ENCODE measurements around the gene NANOS2. TPM values are rescaled to one million over a fixed set of nuclear protein-coding genes. Genes with fewer than 3 reads are reported as not detected.

NANOS2 gene
- total RNA-seq (2014; rRNA removed; shearing (Covaris generic)): not detected in 2 replicates

- DNase-seq (ENCODE audit: low read depth): no peak
These were observed at the start of gene NANOS2 for GRCh38 chr19:45913874-45914830. TSS of gene NANOS2 (minus strand) at chr19:45914778. CDS start at chr19:45914693, 85 bp downstream.

- DNase-seq (ENCODE audit: low read depth): no peak
These were observed 47.4 kb upstream of the NANOS2 start for GRCh38 chr19:45962021-45962420.

- no peak for DNase-seq (ENCODE audit: low read depth)
These were observed 46.1 kb upstream of the NANOS2 start for GRCh38 chr19:45960595-45961235.

- no peak for DNase-seq (ENCODE audit: low read depth)
These were observed 45.0 kb upstream of the NANOS2 start for GRCh38 chr19:45959517-45960025.

DNA sequence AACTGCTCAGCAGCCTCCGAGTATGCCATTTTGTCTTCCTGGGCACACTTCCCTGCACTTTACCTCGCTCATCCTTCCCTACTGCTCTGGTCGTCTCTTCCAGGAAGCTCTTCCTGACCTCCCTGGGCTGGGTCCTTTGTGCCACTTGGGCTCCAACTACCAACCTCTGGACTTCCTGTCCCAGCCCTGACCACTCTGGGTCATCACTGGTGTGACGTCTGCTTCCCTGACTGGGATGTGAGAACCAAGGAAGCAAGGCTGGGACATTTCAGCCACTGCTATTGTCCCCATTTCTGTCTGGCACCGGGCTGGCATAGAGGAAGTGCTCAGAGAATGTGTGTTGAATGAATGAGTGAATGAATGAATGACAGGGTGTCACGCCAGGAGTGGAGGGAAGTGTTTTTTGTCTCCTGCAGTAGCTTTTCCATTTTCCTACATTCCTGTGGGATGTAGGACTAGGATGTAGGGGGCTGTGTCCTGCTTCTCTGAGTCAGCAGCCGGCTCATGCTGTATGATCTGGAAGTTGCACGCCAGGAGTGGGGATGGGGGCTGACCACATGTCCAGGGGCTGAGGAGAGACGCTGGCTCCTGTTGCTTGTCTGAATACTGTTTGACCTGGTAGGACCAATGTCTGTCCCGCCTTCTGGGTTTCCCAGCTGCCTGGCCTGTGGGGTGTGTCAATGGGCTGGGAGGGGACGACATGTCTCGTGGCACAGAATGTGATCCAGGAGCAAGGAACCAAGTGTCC, 44.4 kb upstream of the NANOS2 start:
- DNase-seq (ENCODE audit: low read depth): peak; percentile 51

- DNase-seq (ENCODE audit: low read depth): no peak
These were observed 43.7 kb upstream of the NANOS2 start for GRCh38 chr19:45958320-45958719.

DNA sequence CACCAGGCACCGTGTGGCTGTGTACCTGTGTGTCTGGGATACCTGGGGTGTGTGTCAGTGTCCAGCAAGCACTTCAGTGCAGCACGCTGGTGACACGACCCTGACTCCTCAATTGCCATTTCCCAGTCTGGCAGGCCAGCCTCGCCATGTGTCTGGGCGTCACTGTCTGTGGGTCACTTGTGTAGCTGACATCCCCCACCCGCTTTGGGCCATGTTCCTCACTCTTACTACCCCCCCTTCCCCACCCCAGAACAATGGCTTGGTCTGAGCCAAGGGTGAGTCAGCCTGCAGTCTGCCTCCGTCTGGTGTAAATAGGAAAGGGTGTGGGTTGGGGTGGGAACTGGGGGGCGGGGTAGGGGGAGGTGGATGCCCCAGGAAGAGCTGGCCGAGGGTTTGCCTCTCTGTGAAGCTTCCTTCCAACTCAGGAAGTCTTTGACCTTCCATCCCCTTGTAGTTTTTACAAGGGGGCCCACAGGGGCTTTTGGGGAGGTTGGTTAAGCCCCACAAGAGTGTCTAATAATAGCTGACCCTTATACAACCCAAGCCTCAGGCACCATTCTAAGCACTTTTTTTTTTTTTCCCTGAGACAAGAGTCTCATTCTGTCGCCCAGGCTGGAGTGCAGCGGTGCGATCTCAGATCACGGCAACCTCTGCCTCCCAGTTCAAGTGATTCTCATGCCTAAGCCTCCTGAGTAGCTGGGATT, 41.5 kb upstream of the NANOS2 start:
- peak; percentile 87 for DNase-seq (ENCODE audit: low read depth)

DNA sequence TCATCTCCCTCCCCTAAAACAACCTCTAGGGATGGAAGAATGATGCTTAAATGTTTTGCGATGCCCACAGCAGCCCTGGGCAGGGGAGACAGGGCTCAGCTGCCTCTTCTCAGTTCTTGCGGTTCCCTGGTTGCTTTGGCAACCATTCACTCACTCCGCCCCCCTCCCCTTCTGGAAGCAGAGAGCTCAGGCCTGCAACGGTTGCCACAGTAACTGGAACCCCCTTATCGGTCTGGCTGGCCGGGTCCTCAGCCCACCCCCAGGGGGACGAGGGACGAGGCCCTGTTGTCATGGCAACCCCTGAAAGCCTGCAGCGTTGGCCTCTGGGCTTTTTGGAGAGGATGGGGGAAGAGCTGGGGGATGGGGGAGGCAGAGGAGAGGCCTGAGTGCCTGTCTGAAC, 39.6 kb upstream of the NANOS2 start:
- peak; percentile 27 for DNase-seq (ENCODE audit: low read depth)

- peak; percentile 65 for DNase-seq (ENCODE audit: low read depth)
These were observed 39.1 kb upstream of the NANOS2 start for GRCh38 chr19:45953676-45954075.

DNA sequence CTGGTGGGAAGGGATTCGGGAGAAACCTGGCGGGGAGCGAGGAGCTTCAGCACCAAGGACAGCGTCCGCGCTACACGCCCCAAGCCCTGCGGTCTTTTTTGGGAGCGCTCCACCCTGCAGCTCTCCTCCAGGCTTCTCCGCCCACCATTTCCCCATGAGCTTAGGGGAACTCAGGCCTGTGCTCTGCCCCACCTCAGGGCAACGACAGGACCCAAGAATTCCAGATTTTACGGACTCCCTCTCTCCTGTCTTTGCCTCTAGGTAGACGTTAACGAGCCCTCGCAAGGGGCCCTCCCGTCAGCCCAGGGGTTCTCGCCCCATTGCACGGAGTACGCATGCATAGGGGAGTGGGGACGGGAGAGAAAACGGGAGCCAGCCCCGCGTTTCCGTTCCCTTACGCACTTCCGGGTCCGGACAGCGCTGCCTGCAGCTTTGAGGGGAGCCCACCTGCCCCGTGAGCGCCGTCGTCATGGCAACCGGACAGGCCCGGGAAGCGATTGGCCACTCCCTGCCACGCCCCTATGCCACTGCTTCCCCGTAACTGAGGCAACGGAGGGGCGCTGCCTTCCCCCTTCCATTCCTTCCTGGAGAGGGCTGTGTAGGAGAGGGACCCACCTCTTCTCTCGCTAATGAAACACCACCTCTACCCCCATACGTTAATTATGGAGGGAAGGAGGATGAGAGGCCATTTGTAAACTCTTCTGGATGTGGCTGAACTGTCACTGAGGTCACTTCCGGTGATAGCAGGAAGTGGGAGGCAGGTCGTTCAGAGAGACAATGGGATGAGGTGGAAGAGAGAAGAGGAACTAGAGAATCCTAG, 38.3 kb upstream of the NANOS2 start:
- no peak for DNase-seq (ENCODE audit: low read depth)

- no peak for DNase-seq (ENCODE audit: low read depth)
These were observed 37.7 kb upstream of the NANOS2 start for GRCh38 chr19:45952341-45952685.

DNA sequence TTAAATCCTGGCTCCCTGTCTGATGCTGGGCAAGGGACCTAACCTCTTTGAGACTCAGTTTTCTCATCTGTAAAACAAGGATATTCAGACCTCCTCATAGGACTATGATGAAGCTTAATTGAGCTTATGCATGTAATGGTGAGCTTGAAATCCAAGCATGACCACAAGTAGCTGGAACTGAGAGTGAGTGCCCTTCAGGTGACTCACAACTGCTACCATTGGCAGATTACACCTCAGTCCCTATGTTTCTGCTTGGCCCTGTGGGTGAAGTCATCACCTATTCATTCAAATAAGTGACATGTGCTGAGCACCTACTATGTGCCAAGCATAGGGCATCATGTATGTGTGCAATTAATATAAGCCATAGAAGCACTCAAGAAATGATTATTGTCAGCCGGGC, 33.3 kb upstream of the NANOS2 start:
- DNase-seq (ENCODE audit: low read depth): peak; percentile 86

DNA sequence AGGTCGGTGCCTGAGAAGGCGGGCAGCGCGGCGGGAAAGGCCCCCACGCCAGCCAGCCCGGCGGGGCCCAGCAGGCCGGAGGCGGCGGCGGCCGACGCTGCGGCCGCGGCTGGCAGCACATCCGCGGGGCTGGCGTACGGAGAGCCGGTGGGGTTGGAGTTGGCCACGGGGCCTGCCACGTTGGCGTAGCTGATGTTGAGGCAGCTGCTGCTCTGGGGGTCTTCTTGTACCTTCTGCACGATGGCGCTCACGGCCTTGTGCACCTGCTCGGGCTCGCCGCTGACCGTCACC, 25.9 kb upstream of the NANOS2 start:
- DNase-seq (ENCODE audit: low read depth): no peak

DNA sequence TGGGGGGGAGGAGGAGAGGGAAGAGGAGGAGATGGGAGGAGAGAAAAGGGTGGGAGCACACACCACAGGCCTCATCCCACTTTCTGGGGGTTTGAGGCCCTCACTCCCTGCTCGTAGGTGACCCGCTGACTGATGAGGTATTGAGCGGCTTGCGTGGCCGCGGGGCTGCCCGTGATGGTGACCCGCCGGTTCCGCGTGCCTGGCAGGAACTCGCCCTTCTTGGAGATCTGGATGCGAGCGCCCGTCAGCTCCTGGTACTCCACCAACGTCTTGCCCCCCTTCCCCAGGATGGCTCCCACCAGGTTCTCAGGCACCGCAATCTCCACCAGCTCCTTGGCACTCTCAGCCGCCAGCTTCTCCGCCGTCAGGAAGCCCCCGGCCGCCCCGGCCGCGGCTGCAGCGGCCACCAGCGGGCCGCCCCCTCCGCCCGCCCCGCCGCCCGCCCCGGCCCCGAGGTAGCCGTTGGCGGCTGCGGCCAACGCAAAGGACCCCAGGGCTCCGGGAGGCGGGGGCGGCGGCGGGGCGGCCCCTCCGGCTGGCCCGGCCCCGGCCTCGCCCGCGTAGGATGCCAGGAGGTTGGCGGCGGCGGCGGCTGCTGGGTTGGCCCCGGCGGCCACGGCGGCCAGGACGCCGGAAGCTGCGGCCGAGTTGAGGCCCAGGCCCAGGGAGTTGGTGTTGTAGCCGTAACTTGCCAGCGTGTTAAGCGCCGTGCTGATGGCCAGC, 25.4 kb upstream of the NANOS2 start:
- no peak for DNase-seq (ENCODE audit: low read depth)

DNA sequence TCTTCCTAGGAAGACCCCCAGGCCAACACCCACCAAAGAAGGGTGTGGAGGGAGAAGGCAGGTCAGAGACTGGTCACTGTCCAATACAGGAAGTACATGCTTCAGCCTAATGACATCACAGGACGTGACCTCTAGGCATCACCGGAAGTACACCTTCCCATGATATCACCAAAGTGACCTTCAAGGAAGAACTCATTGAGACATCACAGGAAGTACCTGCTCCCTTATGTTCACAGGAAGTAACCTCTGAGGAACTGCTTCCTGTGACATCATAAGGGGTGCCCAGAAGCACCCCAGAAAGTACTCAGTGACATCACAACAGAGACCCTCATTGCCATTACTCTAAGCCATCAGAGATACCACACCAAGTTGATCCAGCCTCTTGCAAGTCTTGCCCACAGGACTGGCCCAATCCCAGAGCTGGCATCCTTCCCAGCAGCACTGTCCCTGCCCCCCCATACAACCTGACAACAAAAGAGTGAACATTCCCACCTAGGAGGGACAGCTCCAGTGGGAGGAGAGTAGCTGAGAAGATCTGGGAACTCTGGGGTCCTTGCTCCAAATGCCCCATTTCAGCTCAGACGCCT, 24.2 kb upstream of the NANOS2 start:
- no peak for DNase-seq (ENCODE audit: low read depth)

DNA sequence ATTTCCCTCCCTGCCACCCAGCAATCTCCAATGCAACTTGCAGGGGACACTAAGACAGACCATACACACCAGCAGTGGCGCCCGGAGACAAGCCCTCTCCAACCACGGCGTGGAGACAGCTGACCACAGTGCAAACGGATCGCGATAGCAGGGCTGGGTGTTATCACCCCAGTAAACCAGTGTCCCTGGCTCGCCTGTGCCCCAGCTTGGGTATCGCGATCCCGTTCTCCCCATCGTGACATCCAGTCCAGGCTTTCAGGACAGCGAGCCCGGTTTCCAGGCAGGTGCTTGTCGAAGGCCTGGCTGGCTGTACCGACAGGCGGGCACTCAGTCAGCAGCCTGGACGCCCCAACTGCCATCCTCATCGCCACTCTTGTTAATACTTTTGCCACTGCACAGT, 20.7 kb upstream of the NANOS2 start:
- no peak for DNase-seq (ENCODE audit: low read depth)

GRCh38 chr19:45934551-45935230, 20.1 kb upstream of the NANOS2 start:
- DNase-seq (ENCODE audit: low read depth): no peak

DNA sequence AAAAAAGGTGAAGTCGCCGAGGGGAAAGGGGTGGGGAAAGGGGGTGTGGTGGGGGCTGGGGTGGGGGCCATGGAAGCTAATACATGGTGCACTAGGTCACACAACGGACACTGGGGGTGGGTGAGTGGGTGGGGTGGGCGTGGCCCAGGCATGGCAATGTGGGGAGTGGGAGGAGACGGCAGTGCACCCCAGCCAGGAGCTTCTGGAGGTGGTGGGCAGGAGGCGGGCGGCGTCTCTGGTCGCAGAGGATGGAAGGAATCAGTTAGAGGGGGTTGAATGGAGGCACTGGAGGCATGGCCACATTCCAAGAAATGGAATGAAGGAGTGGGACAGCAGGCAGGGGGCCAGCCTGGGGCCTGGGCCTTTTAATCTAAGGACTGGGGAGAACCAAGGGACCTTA, 19.2 kb upstream of the NANOS2 start:
- DNase-seq (ENCODE audit: low read depth): no peak

DNA sequence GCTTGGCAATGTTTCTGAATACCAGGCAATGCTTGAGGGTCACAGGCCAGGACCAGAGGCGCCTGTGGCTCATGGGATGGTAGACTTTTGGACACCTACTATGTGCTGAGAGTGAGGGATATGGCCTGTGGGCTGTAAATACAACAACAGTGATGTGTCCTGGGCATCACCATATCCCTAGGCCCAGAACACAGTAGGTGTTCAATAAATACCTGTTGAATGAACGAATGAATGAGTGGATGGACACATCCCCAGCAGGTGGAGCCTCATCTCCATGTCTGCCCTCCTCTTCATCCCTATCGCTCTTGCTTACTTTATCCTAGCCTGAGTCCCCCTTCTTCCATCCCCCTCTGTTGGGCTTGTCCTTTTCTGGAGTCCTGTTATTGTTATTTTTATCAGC, 16.5 kb upstream of the NANOS2 start:
- DNase-seq (ENCODE audit: low read depth): no peak

Data from M059J (cell line).